Purkinje cell (primary cell): ENCODE measurements around the gene SLC35A2. TPM values are rescaled to one million over a fixed set of nuclear protein-coding genes. Genes with fewer than 3 reads are reported as not detected.

Source experiments
- polyA plus RNA-seq: library from polyadenylated mRNA; unstranded; fragments of >200 nt; fragmentation: Nextera tagmentation; gene quantifications from 2 replicates; pipeline ENCODE4 v1.2.1, GENCODE V29; 2014

SLC35A2 gene
- polyA plus RNA-seq: 9.6 and 16.3 TPM in 2 replicates

GRCh38 chrX:48911412-48912182 is at the start of gene SLC35A2:
Gene SLC35A2, minus strand, starts transcription at chrX:48911646. Its CDS starts 10 bp downstream, at chrX:48911636.

DNA sequence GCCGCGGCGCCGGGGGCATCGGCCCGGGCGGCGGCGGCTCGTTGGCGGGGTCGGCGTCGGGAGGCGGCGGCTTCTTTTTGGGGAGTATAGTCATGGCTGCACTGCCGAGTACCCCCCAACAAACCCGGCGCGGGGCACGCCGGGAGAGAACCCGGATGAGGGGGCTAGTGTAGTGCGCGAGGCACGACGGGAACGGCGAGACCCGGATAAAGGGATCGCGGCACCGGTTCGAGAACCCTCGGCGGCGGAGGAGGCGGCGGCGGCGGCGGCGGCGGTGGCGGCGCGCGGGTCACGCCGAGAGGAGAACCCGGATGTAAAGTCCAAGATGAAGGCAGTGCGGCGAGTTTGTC is 46.0 kb upstream of the SLC35A2 start, which contains the start of gene OTUD5:
Gene OTUD5 (minus strand): TSS at position 131 of the 350 bp plus-strand sequence. CDS start 37 bp downstream, at position 94.

GRCh38 chrX:48918643-48919340 is 7.3 kb upstream of the SLC35A2 start, which contains the start of gene PIM2:
Gene PIM2, minus strand, starts transcription at chrX:48919024. Its CDS starts 190 bp downstream, at chrX:48918834.

GRCh38 chrX:48897625-48898306 is 13.7 kb downstream of the SLC35A2 start, which contains the start of the genes PQBP1 and TIMM17B:
Gene PQBP1, plus strand, starts transcription at chrX:48897930. Its CDS starts 580 bp downstream, at chrX:48898510.
Gene TIMM17B, minus strand, starts transcription at chrX:48897768. Its CDS starts 19 bp downstream, at chrX:48897749.

Other genes with a start within 250 kb of the SLC35A2 start
- gene WAS, start 227.8 kb downstream of the SLC35A2 start, polyA plus RNA-seq: not detected in 2 replicates
- gene SUV39H1, start 214.9 kb downstream of the SLC35A2 start, polyA plus RNA-seq: 0.32 and 0.48 TPM in 2 replicates
- gene GLOD5, start 149.9 kb downstream of the SLC35A2 start, polyA plus RNA-seq: 3.0 TPM in 1 of 2 replicates, not detected in the other
- gene GATA1, start 125.1 kb downstream of the SLC35A2 start, polyA plus RNA-seq: not detected in 2 replicates
- 18.2 and 20.9 TPM in 2 replicates for gene HDAC6, start 109.6 kb downstream of the SLC35A2 start, polyA plus RNA-seq
- not detected in 2 replicates for gene ERAS, start 85.1 kb downstream of the SLC35A2 start, polyA plus RNA-seq
- gene PCSK1N, start 76.0 kb downstream of the SLC35A2 start, polyA plus RNA-seq: 12.2 and 25.7 TPM in 2 replicates
- gene TIMM17B, start 13.9 kb downstream of the SLC35A2 start, polyA plus RNA-seq: 63.1 and 65.6 TPM in 2 replicates
- 39.1 and 42.7 TPM in 2 replicates for gene PQBP1, start 13.7 kb downstream of the SLC35A2 start, polyA plus RNA-seq
- 15.2 and 23.7 TPM in 2 replicates for gene PIM2, start 7.4 kb upstream of the SLC35A2 start, polyA plus RNA-seq
- 4.4 and 6.2 TPM in 2 replicates for gene OTUD5, start 46.0 kb upstream of the SLC35A2 start, polyA plus RNA-seq
- gene KCND1, start 60.2 kb upstream of the SLC35A2 start, polyA plus RNA-seq: not detected in 2 replicates
- 8.4 and 18.3 TPM in 2 replicates for gene GRIPAP1, start 90.6 kb upstream of the SLC35A2 start, polyA plus RNA-seq
- gene TFE3, start 131.7 kb upstream of the SLC35A2 start, polyA plus RNA-seq: 4.2 and 5.9 TPM in 2 replicates
- gene CCDC120, start 147.4 kb upstream of the SLC35A2 start, polyA plus RNA-seq: 0.52 TPM in 1 of 2 replicates, not detected in the other
- gene PRAF2, start 162.4 kb upstream of the SLC35A2 start, polyA plus RNA-seq: 52.4 and 57.9 TPM in 2 replicates
- gene WDR45, start 168.2 kb upstream of the SLC35A2 start, polyA plus RNA-seq: 32.3 and 43.3 TPM in 2 replicates
- gene GPKOW, start 212.1 kb upstream of the SLC35A2 start, polyA plus RNA-seq: 13.2 and 14.6 TPM in 2 replicates